Measurements from ENCODE around the gene MED15. TPM values are rescaled to one million over a fixed set of nuclear protein-coding genes. Genes with fewer than 3 reads are reported as not detected.

MED15 gene
- total and polyA plus RNA-seq, 2 of the 8 experiments (the other 6 are each of a cell fraction or from before 2014, with no cell fraction given): 28.3 to 57.1 TPM

DNA sequence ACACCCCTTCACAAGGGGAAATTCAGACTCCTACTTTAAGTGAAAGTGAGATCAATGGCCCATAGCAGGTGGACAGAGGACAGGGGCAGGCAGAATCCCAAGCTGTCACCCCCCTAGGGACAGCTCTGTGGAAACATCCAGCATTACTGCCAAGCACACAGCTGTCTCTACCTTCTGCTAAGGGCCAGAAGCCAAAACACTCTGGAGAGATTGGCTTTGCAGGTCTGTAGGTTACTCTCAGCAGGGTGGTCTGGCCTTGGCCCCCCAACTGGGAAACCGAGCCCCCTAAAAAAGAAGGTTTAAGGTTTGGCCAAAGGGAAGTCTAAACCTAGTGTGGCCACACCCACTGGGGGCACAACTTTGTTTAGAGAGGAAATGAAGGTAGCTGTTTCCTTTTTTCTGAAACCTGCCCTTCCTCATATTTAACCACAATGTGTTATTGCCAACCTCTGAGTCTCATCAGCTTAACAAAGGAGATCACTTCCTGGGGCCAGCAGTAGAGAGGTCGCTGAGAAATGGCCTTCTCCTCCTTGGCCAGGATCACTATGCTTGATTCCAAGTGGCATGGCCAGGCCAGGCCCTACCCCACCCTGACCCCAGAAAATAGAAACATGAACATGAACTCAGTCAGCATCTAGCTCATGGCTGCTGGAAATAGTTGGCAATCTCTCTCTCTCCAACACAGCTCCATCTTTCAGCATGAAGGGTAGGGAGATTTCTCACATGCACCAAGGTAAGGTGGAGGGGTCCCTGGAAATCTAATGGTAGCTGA is 43.9 kb upstream of the MED15 start:
- H3K18ac ChIP-seq (ENCODE audit: extremely low read depth, low read length): no peak overlapping the region
- no peak overlapping the region for H2AFZ ChIP-seq (ENCODE audit: low read length)
- DNase-seq (ENCODE audit: low read depth in 1 of 2, low spot score in 2 of 2) (no peak), FAIRE-seq (no peak)
- H3K9me3 ChIP-seq (ENCODE audit: insufficient read depth in 2 of 2, low read depth in 1 of 2, low read length in 1 of 2): no peaks in the 10 kb centered on the region
- H3K27ac ChIP-seq (ENCODE audit: low read depth, low read length): no peak overlapping the region
- no peak overlapping the region for H3K23ac ChIP-seq (ENCODE audit: insufficient read length)
- no peak overlapping the region for H3K4me2 ChIP-seq (ENCODE audit: insufficient read depth in 1 of 2, low read depth in 2 of 2, low read length in 2 of 2)
- no peak overlapping the region for H2BK120ac ChIP-seq (replicated peaks; ENCODE audit: low read depth, low read length)
- no peaks in the 10 kb centered on the region for H3K27me3 ChIP-seq (replicated peaks in 1 of 4; ENCODE audit: control insufficient read depth in 3 of 4, extremely low read depth in 1 of 4, insufficient read depth in 3 of 4, low read length in 3 of 4)
- no peak overlapping the region for H4K8ac ChIP-seq (ENCODE audit: extremely low read depth, insufficient read depth, low read length)
- no peaks in the 10 kb centered on the region for H3K79me2 ChIP-seq (ENCODE audit: control insufficient read depth in 1 of 2, insufficient read depth in 2 of 2, low read length in 2 of 2)
- H4K91ac ChIP-seq (replicated peaks; ENCODE audit: insufficient read length, low read length): no peak overlapping the region
- H2BK15ac ChIP-seq (ENCODE audit: low read length): no peak overlapping the region
- H2BK20ac ChIP-seq (ENCODE audit: low read length): no peak overlapping the region
- no peak overlapping the region for H3K4ac ChIP-seq (replicated peaks; ENCODE audit: insufficient read length, low read depth, low read length)
- H3K9ac ChIP-seq (replicated peaks in 1 of 4; ENCODE audit: extremely low read depth in 1 of 4, low read depth in 3 of 4, low read length in 3 of 4): no peak overlapping the region
- peaks cover 0 to 2% of the 10 kb centered on the region in 2 experiments for H4K20me1 ChIP-seq (replicated peaks in 1 of 2; ENCODE audit: control insufficient read depth in 1 of 2, insufficient read depth in 2 of 2, low read length in 2 of 2)
- no peak overlapping the region for H2BK12ac ChIP-seq (ENCODE audit: low read depth, low read length)
- no peaks in the 10 kb centered on the region for H3K79me1 ChIP-seq (ENCODE audit: low read depth, low read length)
- H3K23me2 ChIP-seq (ENCODE audit: low read depth, low read length): no peaks in the 10 kb centered on the region
- no peak overlapping the region for H4K5ac ChIP-seq (ENCODE audit: insufficient read length, low read depth, low read length)
- no peak overlapping the region; the same call in 1 of the 2 replicates for H2BK5ac ChIP-seq (ENCODE audit: low read depth, low read length)
- POLR2A ChIA-PET (ENCODE audit: partially characterized antibody): interaction anchor here (1.1 to 2.0 kb wide), 2 partner anchors 22 to 53 kb away, joined by 3 to 4 read pairs; no protein-coding TSS in a partner anchor
- H3K36me3 ChIP-seq (ENCODE audit: control insufficient read depth in 2 of 4, insufficient read depth in 4 of 4, low read length in 3 of 4): peaks cover 0 to 5% (median 0%) of the 10 kb centered on the region in 4 experiments; a peak in 1 of 8 replicates
- no peak overlapping the region for H3K14ac ChIP-seq (ENCODE audit: insufficient read length)
- 56% methylated on average over 2 of the region's 2 CpGs; no CpG with 5 or more reads in 1 of the 2 experiments for WGBS, 2 experiments (ENCODE audit: extremely low coverage in 1 of 2, insufficient coverage in 1 of 2, insufficient read length in 1 of 2, insufficient replicate concordance in 2 of 2, low coverage in 1 of 2, low lambda C conversion rate in 2 of 2, missing lambda C conversion rate in 1 of 2)
- no peak overlapping the region for H3K4me3 ChIP-seq (ENCODE audit: extremely low read depth in 1 of 4, insufficient read depth in 2 of 4, low read depth in 3 of 4, low read length in 4 of 4)
- no peaks in the 10 kb centered on the region for H3K4me1 ChIP-seq (replicated peaks in 1 of 4; ENCODE audit: control insufficient read depth in 3 of 4, insufficient read depth in 4 of 4, low read length in 3 of 4)
- no peak overlapping the region for H2AK5ac ChIP-seq (ENCODE audit: low read depth, low read length)
- H3K56ac ChIP-seq (replicated peaks; ENCODE audit: insufficient read length, low read depth, low read length): no peak overlapping the region
- CTCF ChIA-PET (ENCODE audit: partially characterized antibody): interaction anchor here (0.6 to 2.8 kb wide), 6 partner anchors 9 to 1454 kb away, joined by 3 to 12 read pairs (median 4); no protein-coding TSS in a partner anchor
- no peak for TF ChIP-seq YY1 (IDR thresholded peaks at IDR 0.05; ENCODE audit: low read depth, low read length)
- no peak for TF ChIP-seq KDM1A (IDR thresholded peaks at IDR 0.05; ENCODE audit: borderline replicate concordance, low read length)
- no peak for TF ChIP-seq SP4 (IDR thresholded peaks at IDR 0.05; ENCODE audit: low read length)
- no peak for TF ChIP-seq JUND (IDR thresholded peaks at IDR 0.05; ENCODE audit: low read length)
- TF ChIP-seq, protein P1, sequence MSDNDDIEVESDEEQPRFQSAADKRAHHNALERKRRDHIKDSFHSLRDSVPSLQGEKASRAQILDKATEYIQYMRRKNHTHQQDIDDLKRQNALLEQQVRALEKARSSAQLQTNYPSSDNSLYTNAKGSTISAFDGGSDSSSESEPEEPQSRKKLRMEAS (IDR thresholded peaks at IDR 0.05): no peak
- no peak for TF ChIP-seq RAD21 (IDR thresholded peaks at IDR 0.05 in 1 of 2, conservative IDR thresholded peaks at IDR 0.05 in 1 of 2; ENCODE audit: low read depth in 2 of 2, low read length in 2 of 2)
- no peak for TF ChIP-seq CEBPB (IDR thresholded peaks at IDR 0.05; ENCODE audit: low read depth, low read length)
- TF ChIP-seq SRF (IDR thresholded peaks at IDR 0.05; ENCODE audit: low read depth, low read length): no peak
- no peak for TF ChIP-seq EP300 (IDR thresholded peaks at IDR 0.05; ENCODE audit: borderline replicate concordance in 1 of 2, low read depth in 2 of 2, low read length in 2 of 2)
- no peak for TF ChIP-seq POU5F1 (IDR thresholded peaks at IDR 0.05; ENCODE audit: low read depth, low read length)
- no peak for TF ChIP-seq KDM5A (IDR thresholded peaks at IDR 0.05; ENCODE audit: low read length)

Data from H1 (cell line).